GM21717 (cell line): ENCODE results near the gene MBIP.

Experiments used
- ATAC-seq: cut with Tn5 transposase; IDR thresholded peaks from one replicate; pipeline ENCODE4 v1.9.1; 2021; ENCODE audit warnings: mild to moderate bottlenecking, moderate library complexity; ENCODE audit not compliant: unreplicated experiment

Gene MBIP

GRCh38 chr14:36268121-36268520 is 52.3 kb downstream of the MBIP start:
- no peak for ATAC-seq

DNA sequence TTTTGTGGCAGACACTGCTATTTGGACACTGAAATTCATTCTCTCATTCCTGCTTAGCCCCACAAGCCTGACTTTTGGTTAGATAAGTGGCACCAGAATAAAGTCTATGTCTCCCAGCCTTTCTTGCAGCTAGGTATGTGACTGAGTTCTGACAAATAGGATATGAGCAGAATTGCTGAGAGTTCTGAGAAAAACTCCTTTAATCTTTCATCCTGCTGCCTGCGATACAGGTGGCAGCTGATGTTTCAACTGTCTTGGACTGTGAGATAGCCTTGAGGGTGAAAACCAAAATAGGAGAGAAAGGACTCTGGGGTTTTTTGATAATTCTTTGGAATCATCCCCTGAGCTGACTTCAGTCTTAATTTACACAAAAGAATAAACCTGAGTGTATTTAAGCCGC is 55.8 kb downstream of the MBIP start:
- ATAC-seq: no peak

GRCh38 chr14:36264107-36264506 is 56.3 kb downstream of the MBIP start:
- no peak for ATAC-seq

DNA sequence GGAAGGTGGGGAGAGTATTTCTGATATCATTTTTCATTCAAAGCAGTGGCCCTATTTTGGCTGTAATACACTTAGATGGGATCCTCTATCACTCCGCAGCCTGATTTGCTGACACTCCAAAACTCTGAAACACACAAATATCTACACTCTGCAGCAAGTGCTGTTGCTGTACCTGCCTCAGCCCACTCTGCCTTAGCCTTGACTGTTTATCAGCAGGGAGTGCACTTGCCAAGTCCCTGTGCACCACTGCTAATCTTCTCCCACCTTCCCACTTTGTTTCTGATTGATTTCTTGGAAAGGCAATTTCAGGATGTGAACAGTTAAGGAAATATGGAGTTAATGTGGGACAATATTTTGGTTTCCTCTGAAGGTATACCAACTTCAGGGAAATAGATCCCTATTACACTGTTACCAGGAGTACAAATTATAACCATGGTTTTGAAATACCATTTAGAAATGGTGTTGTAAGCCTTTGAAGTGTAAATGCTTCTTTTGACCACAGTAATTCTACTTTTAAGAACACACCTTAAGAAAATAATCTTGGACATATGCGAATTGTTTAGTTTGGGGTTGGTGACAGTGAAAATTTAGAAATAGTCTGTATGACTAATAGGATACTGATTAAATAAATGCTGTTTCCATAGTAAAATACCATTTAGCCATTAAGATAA is 59.3 kb downstream of the MBIP start:
- no peak for ATAC-seq

GRCh38 chr14:36258241-36258640 is 62.2 kb downstream of the MBIP start:
- ATAC-seq: no peak

- ATAC-seq: no peak
Measured at GRCh38 chr14:36256126-36256801, 64.2 kb downstream of the MBIP start.

- no peak for ATAC-seq
Measured at GRCh38 chr14:36254020-36254624, 66.3 kb downstream of the MBIP start.
